ENCODE results near the gene ZNF23. TPM values are rescaled to one million over a fixed set of nuclear protein-coding genes. Genes with fewer than 3 reads are reported as not detected.

Gene ZNF23
- total RNA-seq, 5 donors from 2014 or later (not counting 1 experiment from before 2014, with no cell fraction given) = 8.2 to 14.6 (median 10.9) TPM

GRCh38 chr16:71499775-71500364 lies 37.8 kb upstream of the ZNF23 start:
- ATAC-seq (replicated peaks in 1 of 4) = peak in 3 of 4 experiments; percentile 65 to 73 (median 67)
- Mint-ChIP-seq H3K27me3 (peaks cover 8 to 10% of the 10 kb centered on the region in 2 donors), H3K4me1 (no peaks in the 10 kb centered on the region), H3K9me3 (no peaks in the 10 kb centered on the region), H3K36me3 (no peaks in the 10 kb centered on the region), H3K27ac (no peak overlapping the region), H3K4me3 (no peak overlapping the region)
- ChIA-PET POLR2A (no interaction called here), CTCF (interaction anchor here (0.8 to 4.5 kb wide), 16 partner anchors 10 to 112 kb away, joined by 3 to 73 read pairs (median 3); partner anchors contain the start of gene ZNF19 (in 1 of the 2))
- H3K27ac ChIP-seq (ENCODE audit: low read length) = no peak overlapping the region
- H3K4me3 ChIP-seq (ENCODE audit: control insufficient read depth in 1 of 2, extremely low read depth in 1 of 2, low read length in 1 of 2) = no peak overlapping the region
- peaks cover 4 to 7% of the 10 kb centered on the region in 2 experiments for H3K27me3 ChIP-seq (replicated peaks in 1 of 2; ENCODE audit: control insufficient read depth in 2 of 2, extremely low read depth in 1 of 2, insufficient read depth in 2 of 2, low read length in 1 of 2)
- no peaks in the 10 kb centered on the region for H3K36me3 ChIP-seq (ENCODE audit: control insufficient read depth in 2 of 2, extremely low read depth in 1 of 2, insufficient read depth in 1 of 2, low read length in 1 of 2)
- DNase-seq = peak in 32 of 35 experiments; percentile 2 to 81 (median 34)
- no peaks in the 10 kb centered on the region for H3K9me3 ChIP-seq
- 0% methylated on average over 2 of the region's 3 CpGs for WGBS (ENCODE audit: insufficient coverage)
- no peaks in the 10 kb centered on the region for H3K4me1 ChIP-seq (ENCODE audit: control insufficient read depth in 1 of 2, extremely low read depth in 1 of 2, insufficient read depth in 2 of 2, low read length in 2 of 2)

- no peaks in the 10 kb centered on the region for H3K4me1 ChIP-seq (ENCODE audit: control insufficient read depth in 1 of 2, extremely low read depth in 1 of 2, insufficient read depth in 2 of 2, low read length in 2 of 2)
- ATAC-seq (replicated peaks in 1 of 4) = no peak
- CTCF ChIA-PET = interaction anchor here (1.3 to 4.5 kb wide), 3 partner anchors 30 to 86 kb away, joined by 3 to 73 read pairs (median 20); no protein-coding TSS in a partner anchor
Observed at GRCh38 chr16:71498031-71498430, 36.0 kb upstream of the ZNF23 start.

DNA sequence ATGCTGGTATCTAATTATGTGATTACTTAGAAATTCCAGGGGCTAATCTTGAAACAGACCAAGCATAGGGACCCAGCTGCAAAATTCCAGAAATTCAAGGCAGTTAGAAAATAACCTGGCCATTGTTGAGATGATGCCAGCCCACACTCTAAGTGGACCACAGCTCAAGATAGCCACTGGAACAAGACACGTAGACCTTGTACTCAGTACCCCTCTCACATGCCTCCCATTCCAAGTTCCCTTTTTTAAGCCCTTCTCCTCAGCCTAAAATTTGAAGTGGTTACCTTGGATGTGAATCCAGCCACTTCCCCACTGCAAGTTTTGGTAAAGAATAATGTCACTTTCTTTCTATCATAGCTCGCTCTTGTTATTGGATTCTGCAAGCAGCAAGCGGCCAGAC lies 31.2 kb upstream of the ZNF23 start:
- Mint-ChIP-seq H3K4me1 (no peaks in the 10 kb centered on the region), H3K9me3 (no peaks in the 10 kb centered on the region), H3K4me3 (no peak overlapping the region), H3K36me3 (no peaks in the 10 kb centered on the region), H3K27me3 (peaks cover 1 to 4% of the 10 kb centered on the region in 2 donors), H3K27ac (no peak overlapping the region)
- no peaks in the 10 kb centered on the region for H3K36me3 ChIP-seq (ENCODE audit: control insufficient read depth in 2 of 2, extremely low read depth in 1 of 2, insufficient read depth in 1 of 2, low read length in 1 of 2)
- H3K9me3 ChIP-seq = no peaks in the 10 kb centered on the region
- H3K4me3 ChIP-seq (ENCODE audit: control insufficient read depth in 1 of 2, extremely low read depth in 1 of 2, low read length in 1 of 2) = no peak overlapping the region
- ATAC-seq (replicated peaks in 1 of 4) = no peak
- ChIA-PET POLR2A (no interaction called here), CTCF (interaction anchor here in 1 of 2 donors (0.5 kb wide), 1 partner anchor 70 kb away, joined by 4 read pairs; no protein-coding TSS in a partner anchor)
- H3K27ac ChIP-seq (ENCODE audit: low read length) = no peak overlapping the region
- no peak for DNase-seq
- WGBS (ENCODE audit: insufficient coverage) = no CpG with 5 or more reads among the region's 3 CpGs
- H3K4me1 ChIP-seq (ENCODE audit: control insufficient read depth in 1 of 2, extremely low read depth in 1 of 2, insufficient read depth in 2 of 2, low read length in 2 of 2) = no peaks in the 10 kb centered on the region
- H3K27me3 ChIP-seq (replicated peaks in 1 of 2; ENCODE audit: control insufficient read depth in 2 of 2, extremely low read depth in 1 of 2, insufficient read depth in 2 of 2, low read length in 1 of 2) = peaks cover 0 to 3% of the 10 kb centered on the region in 2 experiments

More at GRCh38 chr16:71498031-71498430, 36.0 kb upstream of the ZNF23 start:
- Mint-ChIP-seq H3K4me1 (no peaks in the 10 kb centered on the region), H3K27ac (no peak overlapping the region), H3K9me3 (no peaks in the 10 kb centered on the region), H3K4me3 (no peak overlapping the region), H3K36me3 (no peaks in the 10 kb centered on the region), H3K27me3 (peaks cover 5 to 7% of the 10 kb centered on the region in 2 donors)
- POLR2A ChIA-PET = no interaction called here
- no peak for DNase-seq
- peaks cover 2 to 5% of the 10 kb centered on the region in 2 experiments for H3K27me3 ChIP-seq (replicated peaks in 1 of 2; ENCODE audit: control insufficient read depth in 2 of 2, extremely low read depth in 1 of 2, insufficient read depth in 2 of 2, low read length in 1 of 2)
- no peaks in the 10 kb centered on the region for H3K9me3 ChIP-seq
- 100% methylated on average over 2 of the region's 3 CpGs for WGBS (ENCODE audit: insufficient coverage)
- H3K36me3 ChIP-seq (ENCODE audit: control insufficient read depth in 2 of 2, extremely low read depth in 1 of 2, insufficient read depth in 1 of 2, low read length in 1 of 2) = no peaks in the 10 kb centered on the region
- H3K4me3 ChIP-seq (ENCODE audit: control insufficient read depth in 1 of 2, extremely low read depth in 1 of 2, low read length in 1 of 2) = no peak overlapping the region
- H3K27ac ChIP-seq (ENCODE audit: low read length) = no peak overlapping the region

GRCh38 chr16:71492786-71493185 lies 30.7 kb upstream of the ZNF23 start:
- POLR2A ChIA-PET = interaction anchor here in 1 of 2 donors (0.5 kb wide), 1 partner anchor 32 kb away, joined by 3 read pairs; no protein-coding TSS in a partner anchor
- Mint-ChIP-seq H3K36me3 (no peaks in the 10 kb centered on the region), H3K4me1 (no peaks in the 10 kb centered on the region), H3K4me3 (no peak overlapping the region), H3K9me3 (no peaks in the 10 kb centered on the region), H3K27ac (no peak overlapping the region), H3K27me3 (peaks cover 1 to 4% of the 10 kb centered on the region in 2 donors)
- 71% methylated on average over 1 of the region's 2 CpGs for WGBS (ENCODE audit: insufficient coverage)
- Histone ChIP-seq H3K4me3 (ENCODE audit: control insufficient read depth in 1 of 2, extremely low read depth in 1 of 2, low read length in 1 of 2) (no peak overlapping the region), H3K27me3 (replicated peaks in 1 of 2; ENCODE audit: control insufficient read depth in 2 of 2, extremely low read depth in 1 of 2, insufficient read depth in 2 of 2, low read length in 1 of 2) (peaks cover 0 to 3% of the 10 kb centered on the region in 2 experiments), H3K4me1 (ENCODE audit: control insufficient read depth in 1 of 2, extremely low read depth in 1 of 2, insufficient read depth in 2 of 2, low read length in 2 of 2) (no peaks in the 10 kb centered on the region), H3K36me3 (ENCODE audit: control insufficient read depth in 2 of 2, extremely low read depth in 1 of 2, insufficient read depth in 1 of 2, low read length in 1 of 2) (no peaks in the 10 kb centered on the region), H3K27ac (ENCODE audit: low read length) (no peak overlapping the region), H3K9me3 (no peaks in the 10 kb centered on the region)
- DNase-seq = no peak
- no peak for ATAC-seq (replicated peaks in 1 of 4)
- CTCF ChIA-PET = interaction anchor here in 1 of 2 donors (0.5 kb wide), 1 partner anchor 70 kb away, joined by 4 read pairs; no protein-coding TSS in a partner anchor

GRCh38 chr16:71491054-71491453 lies 29.0 kb upstream of the ZNF23 start:
- DNase-seq (no peak), ATAC-seq (replicated peaks in 1 of 4) (no peak)
- Mint-ChIP-seq H3K4me3 (no peak overlapping the region), H3K27me3 (peaks cover 1 to 4% of the 10 kb centered on the region in 2 donors), H3K36me3 (no peaks in the 10 kb centered on the region), H3K27ac (no peak overlapping the region), H3K9me3 (no peaks in the 10 kb centered on the region), H3K4me1 (no peaks in the 10 kb centered on the region)
- Histone ChIP-seq H3K4me1 (ENCODE audit: control insufficient read depth in 1 of 2, extremely low read depth in 1 of 2, insufficient read depth in 2 of 2, low read length in 2 of 2) (no peaks in the 10 kb centered on the region), H3K4me3 (ENCODE audit: control insufficient read depth in 1 of 2, extremely low read depth in 1 of 2, low read length in 1 of 2) (no peak overlapping the region), H3K9me3 (no peaks in the 10 kb centered on the region), H3K36me3 (ENCODE audit: control insufficient read depth in 2 of 2, extremely low read depth in 1 of 2, insufficient read depth in 1 of 2, low read length in 1 of 2) (no peaks in the 10 kb centered on the region), H3K27me3 (replicated peaks in 1 of 2; ENCODE audit: control insufficient read depth in 2 of 2, extremely low read depth in 1 of 2, insufficient read depth in 2 of 2, low read length in 1 of 2) (no peaks in the 10 kb centered on the region), H3K27ac (ENCODE audit: low read length) (no peak overlapping the region)
- WGBS (ENCODE audit: insufficient coverage) = 53% methylated on average over 2 of the region's 3 CpGs
- POLR2A ChIA-PET = no interaction called here
- CTCF ChIA-PET = no interaction called here

DNA sequence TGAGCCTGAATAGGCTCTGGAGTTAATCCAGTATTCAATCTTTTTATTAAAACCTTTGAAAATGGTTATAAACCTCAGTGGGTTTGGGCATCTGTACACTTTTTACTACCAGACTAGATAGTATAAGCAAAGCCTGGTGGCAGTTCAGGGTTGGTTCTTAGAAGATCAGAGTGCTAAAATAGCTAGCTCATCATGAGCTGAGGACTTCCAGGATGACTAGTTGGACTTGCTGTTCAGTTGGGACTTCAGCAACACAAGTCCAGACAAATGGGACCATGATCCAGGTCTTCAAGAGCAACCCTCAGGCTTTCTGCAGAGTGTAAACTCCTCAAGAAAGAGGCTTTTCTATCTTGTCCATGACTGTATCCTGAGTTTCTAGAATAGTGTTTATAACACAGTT lies 28.3 kb upstream of the ZNF23 start:
- no peak overlapping the region for H3K27ac Mint-ChIP-seq
- Histone ChIP-seq H3K4me3 (ENCODE audit: control insufficient read depth in 1 of 2, extremely low read depth in 1 of 2, low read length in 1 of 2) (no peak overlapping the region), H3K4me1 (ENCODE audit: control insufficient read depth in 1 of 2, extremely low read depth in 1 of 2, insufficient read depth in 2 of 2, low read length in 2 of 2) (no peaks in the 10 kb centered on the region), H3K27me3 (replicated peaks in 1 of 2; ENCODE audit: control insufficient read depth in 2 of 2, extremely low read depth in 1 of 2, insufficient read depth in 2 of 2, low read length in 1 of 2) (no peaks in the 10 kb centered on the region), H3K36me3 (ENCODE audit: control insufficient read depth in 2 of 2, extremely low read depth in 1 of 2, insufficient read depth in 1 of 2, low read length in 1 of 2) (no peaks in the 10 kb centered on the region), H3K27ac (ENCODE audit: low read length) (no peak overlapping the region), H3K9me3 (no peaks in the 10 kb centered on the region)
- H3K27me3 Mint-ChIP-seq = peaks cover 1 to 4% of the 10 kb centered on the region in 2 donors
- CTCF ChIA-PET = interaction anchor here in 1 of 2 donors (0.6 kb wide), 1 partner anchor 37 kb away, joined by 4 read pairs; no protein-coding TSS in a partner anchor
- DNase-seq = no peak
- POLR2A ChIA-PET = interaction anchor here in 1 of 2 donors (0.6 kb wide), 1 partner anchor 75 kb away, joined by 6 read pairs; no protein-coding TSS in a partner anchor
- H3K4me3 Mint-ChIP-seq = no peak overlapping the region
- H3K4me1 Mint-ChIP-seq = no peaks in the 10 kb centered on the region
- no peaks in the 10 kb centered on the region for H3K9me3 Mint-ChIP-seq
- H3K36me3 Mint-ChIP-seq = no peaks in the 10 kb centered on the region
- ATAC-seq (replicated peaks in 1 of 4) = no peak

Measured in T-cell (primary cell).